AG10803 (cell line): ENCODE results near the gene NFAT5.

Experiments used
- DNase-seq: peaks from one replicate; pipeline ENCODE4 v3.0.0; 2010; ENCODE audit warnings: low read depth
- H3K4me3 ChIP-seq: 2 replicates; pipeline ENCODE4 v1.5.1; 2011; ENCODE audit warnings: mild to moderate bottlenecking, low read length, control low read depth
- CTCF ChIP-seq: conservative IDR thresholded peaks from 2 replicates; pipeline ENCODE4 v1.5.1; 2011; ENCODE audit warnings: mild to moderate bottlenecking, low read length, control low read depth, inconsistent platforms

Gene NFAT5

GRCh38 chr16:69589434-69590269, 23.9 kb downstream of the NFAT5 start:
- no peak for TF ChIP-seq CTCF
- no peak overlapping the region for H3K4me3 ChIP-seq
- DNase-seq = no peak

DNA sequence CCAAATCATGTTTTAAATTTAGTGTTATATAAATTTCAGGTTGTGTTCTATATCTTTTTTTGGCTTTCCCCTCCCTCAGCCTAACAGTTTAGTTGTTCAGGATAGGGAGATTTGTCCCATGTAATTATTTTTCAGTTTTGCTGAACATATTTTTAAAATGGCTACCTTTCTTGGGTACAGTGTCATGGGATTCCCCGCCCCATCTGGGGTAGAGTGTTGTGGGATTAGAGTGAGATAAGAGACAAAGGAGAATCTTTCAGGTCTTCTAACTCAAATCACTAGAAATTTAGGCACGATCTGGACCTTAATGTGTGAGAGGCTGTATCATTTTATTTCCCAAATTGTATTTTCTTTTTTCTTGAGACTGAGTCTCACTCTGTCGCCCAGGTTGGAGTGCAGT, 24.8 kb downstream of the NFAT5 start:
- DNase-seq = no peak
- TF ChIP-seq CTCF = no peak
- no peak overlapping the region for H3K4me3 ChIP-seq

- H3K4me3 ChIP-seq = no peak overlapping the region
- no peak for TF ChIP-seq CTCF
- no peak for DNase-seq
Observed at GRCh38 chr16:69593751-69594255, 28.0 kb downstream of the NFAT5 start.

- TF ChIP-seq CTCF = no peak
- no peak overlapping the region for H3K4me3 ChIP-seq
- no peak for DNase-seq
Observed at GRCh38 chr16:69595127-69596036, 29.6 kb downstream of the NFAT5 start.

- H3K4me3 ChIP-seq = no peak overlapping the region
- TF ChIP-seq CTCF = no peak
- DNase-seq = no peak
Observed at GRCh38 chr16:69596801-69597200, 31.0 kb downstream of the NFAT5 start.

- no peak for TF ChIP-seq CTCF
- H3K4me3 ChIP-seq = no peak overlapping the region
- DNase-seq = no peak
Observed at GRCh38 chr16:69598045-69598444, 32.3 kb downstream of the NFAT5 start.

DNA sequence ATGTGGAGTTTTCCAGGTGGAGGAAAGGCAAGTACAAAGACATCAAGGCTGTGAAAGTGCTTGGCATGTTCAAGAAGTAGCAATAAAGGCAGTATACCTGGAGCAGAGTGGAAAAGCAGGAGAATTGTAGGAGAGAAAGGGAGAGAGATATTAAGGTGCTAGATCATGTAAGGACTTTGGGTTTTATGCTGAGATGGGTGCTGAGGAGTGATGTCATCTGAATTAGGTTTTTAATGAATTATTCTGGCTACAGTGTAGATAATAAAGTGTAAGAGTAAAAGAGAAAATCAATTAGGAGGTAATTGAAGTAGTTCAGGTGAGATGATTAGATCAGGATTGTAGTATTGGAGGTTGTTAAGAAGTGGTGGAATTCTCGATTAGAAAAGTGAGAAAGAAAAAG, 34.0 kb downstream of the NFAT5 start:
- no peak for TF ChIP-seq CTCF
- no peak for DNase-seq
- no peak overlapping the region for H3K4me3 ChIP-seq
